Fibroblast of villous mesenchyme (primary cell): ENCODE measurements around the gene GRM4. TPM values are rescaled to one million over a fixed set of nuclear protein-coding genes. Genes with fewer than 3 reads are reported as not detected.
"Not testable (repeated sequence)": the region's sequence is repeated elsewhere in the genome, so short reads cannot be mapped to it uniquely, and the experiment has no call there.

Experiments used
- DNase-seq: peaks from one replicate; pipeline ENCODE4 v3.0.0-alpha.2; 2010; ENCODE audit warnings: low read depth
- H3K4me3 ChIP-seq: 2 replicates; pipeline ENCODE4 v1.5.1; 2011; ENCODE audit warnings: low read depth, mild to moderate bottlenecking, low read length
- total RNA-seq: library from RNA; depleted of rRNA; stranded (reverse); fragments of >200 nt; gene quantifications from 2 replicates; pipeline ENCODE4 v1.2.3, GENCODE V29; 2012
- TF ChIP-seq, protein P1 (sequence below): IDR thresholded peaks from 2 replicates; pipeline ENCODE4 v1.5.1; 2012; ENCODE audit warnings: low read depth, mild to moderate bottlenecking, low read length; ENCODE audit not compliant: insufficient read depth

Gene GRM4
- total RNA-seq, 1 donor: under 0.01 TPM

DNA sequence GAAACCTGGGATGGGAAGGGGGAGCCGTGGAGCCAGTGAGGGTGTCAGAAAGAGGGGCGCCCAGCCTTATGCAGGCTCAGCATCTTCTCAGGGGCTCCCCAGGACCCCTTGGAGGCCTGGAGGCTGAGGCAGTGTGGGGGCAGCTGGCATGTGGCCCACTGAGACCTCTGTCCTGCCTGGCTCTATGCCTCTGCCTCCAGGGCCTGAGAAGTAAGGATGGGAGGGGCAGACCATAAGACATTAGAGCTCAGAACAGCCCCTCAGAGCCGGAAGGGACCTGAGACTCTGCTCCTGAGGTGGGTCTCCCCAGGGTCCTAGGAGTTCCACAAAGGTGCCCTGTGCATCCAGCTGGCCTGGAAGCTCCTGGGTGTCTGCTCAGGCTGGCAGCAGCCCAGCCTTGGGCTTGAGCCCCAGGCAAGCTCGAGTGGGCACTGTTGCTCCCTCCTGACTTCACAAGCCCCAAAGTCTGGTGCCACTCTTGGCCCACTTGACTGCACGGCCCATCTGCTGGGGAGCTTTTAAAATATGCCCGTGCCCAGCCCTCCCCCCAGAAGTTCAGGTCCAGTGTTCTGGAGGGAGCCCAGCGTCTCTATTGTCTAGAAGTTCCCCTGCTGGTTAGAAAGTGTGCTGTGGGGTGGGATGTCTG lies 126.8 kb downstream of the GRM4 start:
- TF ChIP-seq, protein P1, sequence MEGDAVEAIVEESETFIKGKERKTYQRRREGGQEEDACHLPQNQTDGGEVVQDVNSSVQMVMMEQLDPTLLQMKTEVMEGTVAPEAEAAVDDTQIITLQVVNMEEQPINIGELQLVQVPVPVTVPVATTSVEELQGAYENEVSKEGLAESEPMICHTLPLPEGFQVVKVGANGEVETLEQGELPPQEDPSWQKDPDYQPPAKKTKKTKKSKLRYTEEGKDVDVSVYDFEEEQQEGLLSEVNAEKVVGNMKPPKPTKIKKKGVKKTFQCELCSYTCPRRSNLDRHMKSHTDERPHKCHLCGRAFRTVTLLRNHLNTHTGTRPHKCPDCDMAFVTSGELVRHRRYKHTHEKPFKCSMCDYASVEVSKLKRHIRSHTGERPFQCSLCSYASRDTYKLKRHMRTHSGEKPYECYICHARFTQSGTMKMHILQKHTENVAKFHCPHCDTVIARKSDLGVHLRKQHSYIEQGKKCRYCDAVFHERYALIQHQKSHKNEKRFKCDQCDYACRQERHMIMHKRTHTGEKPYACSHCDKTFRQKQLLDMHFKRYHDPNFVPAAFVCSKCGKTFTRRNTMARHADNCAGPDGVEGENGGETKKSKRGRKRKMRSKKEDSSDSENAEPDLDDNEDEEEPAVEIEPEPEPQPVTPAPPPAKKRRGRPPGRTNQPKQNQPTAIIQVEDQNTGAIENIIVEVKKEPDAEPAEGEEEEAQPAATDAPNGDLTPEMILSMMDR: no peak
- H3K4me3 ChIP-seq: no peak overlapping the region
- no peak for DNase-seq

DNA sequence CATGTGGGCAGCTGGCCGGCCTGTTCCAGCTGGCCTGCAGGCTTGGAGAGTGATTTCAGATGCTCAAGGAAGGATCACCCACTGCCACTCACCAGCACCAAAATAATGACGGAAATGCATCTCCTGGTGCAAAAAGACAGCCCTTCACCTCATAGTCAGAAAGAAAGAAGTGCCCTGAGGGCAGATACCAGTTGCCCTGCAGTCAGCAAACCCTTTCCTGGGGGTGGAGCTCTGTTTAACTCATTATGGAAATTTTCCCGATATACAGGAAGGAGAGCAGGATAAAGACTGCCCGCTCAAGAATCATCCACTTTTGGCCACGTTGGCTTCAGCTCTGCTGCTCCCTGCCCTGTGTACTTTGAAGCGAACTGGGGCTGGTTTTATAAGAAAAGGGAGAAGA lies 127.9 kb downstream of the GRM4 start:
- H3K4me3 ChIP-seq: no peak overlapping the region
- DNase-seq: no peak
- TF ChIP-seq, protein P1: no peak

DNA sequence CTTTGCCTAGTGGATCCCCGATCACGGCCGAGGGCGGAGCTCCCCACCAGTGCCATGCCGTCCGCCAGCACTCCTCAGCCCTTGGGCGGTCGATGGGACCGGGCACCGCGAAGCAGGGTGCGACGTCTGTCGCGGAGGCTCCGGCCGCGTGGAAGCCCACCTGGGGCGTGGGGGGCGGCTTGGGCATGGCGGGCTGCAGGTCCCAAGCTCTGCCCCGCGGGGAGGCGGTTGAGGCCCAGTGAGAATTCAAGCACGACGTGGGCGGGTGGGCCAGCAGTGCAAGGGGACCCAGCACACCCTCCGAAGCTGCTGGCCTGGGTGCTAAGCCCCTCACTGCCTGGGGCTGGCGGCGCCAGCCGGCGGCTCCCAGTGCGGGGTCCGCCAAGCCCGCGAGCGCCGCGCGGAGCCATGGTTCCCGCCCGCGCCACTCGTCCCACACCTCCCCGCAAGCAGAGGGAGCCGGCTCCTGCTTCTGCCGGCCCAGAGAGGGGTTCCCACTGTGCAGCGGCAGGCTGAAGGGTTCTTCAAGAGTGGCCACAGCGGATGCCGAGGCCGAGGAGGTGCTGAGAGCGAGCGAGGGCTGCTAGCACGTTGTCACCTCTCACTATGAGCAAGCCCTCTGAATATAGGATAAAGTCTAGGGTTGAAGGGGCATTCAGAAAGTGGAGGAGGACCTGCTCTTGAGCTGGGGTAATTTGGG lies 128.6 kb downstream of the GRM4 start:
- DNase-seq: no peak
- TF ChIP-seq, protein P1: no peak
- no peak overlapping the region for H3K4me3 ChIP-seq

DNA sequence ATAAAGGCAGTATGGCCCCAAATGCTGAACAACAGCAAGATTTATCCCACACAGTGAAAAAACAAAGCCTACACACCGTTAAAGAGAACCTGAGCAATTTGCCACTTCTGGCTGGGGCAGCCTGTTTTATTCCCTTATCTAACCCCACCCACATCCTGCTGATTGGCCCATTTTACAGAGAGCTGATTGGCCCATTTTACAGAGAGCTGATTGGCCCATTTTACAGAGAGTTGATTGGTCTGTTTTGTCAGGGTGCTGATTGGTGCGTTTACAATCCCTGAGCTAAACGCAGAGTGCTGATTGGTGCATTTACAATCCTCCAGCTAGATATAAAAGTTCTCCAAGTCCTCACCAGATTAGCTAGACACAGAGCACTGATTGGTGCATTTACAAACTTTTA lies 129.3 kb downstream of the GRM4 start:
- H3K4me3 ChIP-seq, DNase-seq: not testable (repeated sequence)

DNA sequence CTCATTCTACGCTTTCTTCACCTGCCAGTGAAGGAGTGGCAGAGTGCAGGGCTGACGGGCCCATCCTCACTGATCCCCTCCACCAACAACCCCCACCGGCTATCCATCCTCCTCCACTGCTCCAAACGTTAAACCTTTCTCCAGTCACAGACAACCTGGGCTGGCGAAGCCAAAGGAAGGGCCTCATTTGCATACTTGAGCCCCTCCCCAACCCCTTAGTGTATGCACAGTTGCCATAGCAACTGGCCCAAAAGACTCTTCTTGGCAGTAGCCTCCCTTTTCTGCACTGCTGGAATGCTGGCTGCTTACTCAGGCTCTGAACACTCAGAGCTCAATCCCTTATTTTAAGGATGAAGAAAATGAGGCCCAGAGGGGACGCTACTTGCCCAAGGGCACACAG lies 130.3 kb downstream of the GRM4 start:
- H3K4me3 ChIP-seq: no peak overlapping the region
- TF ChIP-seq, protein P1: no peak
- no peak for DNase-seq

DNA sequence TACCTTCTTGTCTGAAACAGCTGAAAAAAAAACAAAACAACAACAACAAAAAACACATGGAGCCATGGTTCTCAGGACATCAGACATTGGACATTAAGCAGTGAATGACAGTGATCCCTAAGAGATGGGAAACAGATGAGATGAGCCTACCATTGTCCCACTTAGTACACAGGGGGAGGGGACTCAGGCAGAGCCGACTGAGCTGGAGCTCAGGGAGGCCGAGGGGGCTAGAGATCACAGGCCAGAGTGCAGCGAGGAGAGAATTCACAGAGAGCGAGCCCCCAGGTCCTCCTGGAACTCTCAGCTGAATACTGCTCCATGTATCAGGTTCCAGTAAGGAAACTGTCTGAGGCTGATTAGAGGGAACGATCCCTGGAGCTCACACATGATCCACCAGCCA lies 134.6 kb downstream of the GRM4 start:
- H3K4me3 ChIP-seq: no peak overlapping the region
- TF ChIP-seq, protein P1: no peak
- DNase-seq: no peak

DNA sequence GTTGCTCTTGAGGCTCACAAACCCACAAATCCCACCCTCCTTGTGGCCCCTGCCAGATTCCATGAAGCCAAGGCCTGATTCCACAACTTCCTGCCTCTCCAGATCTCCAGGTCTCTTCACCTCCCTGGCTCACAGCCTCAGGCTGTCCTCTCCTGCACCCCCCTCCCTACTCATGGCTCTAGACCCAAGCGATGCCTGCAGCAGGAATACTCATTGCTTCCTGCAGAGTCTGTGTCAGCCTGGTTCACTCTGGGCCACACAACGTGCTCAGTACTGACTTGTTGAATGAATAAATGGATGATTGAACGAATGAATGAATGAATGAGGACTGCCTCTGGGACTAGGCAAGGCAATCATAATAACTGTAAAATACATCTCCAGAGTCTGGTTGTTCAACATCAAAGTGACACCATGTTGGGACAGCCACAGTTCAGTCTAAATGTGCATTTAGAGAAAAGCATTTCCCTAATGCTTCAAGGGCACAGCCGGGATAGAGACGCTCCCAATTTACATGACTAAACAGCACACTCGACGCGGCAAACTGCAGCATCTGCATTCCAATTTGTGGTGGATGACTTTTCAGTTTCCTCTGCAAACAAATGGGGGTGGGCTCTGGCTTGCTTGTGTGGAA lies 139.9 kb downstream of the GRM4 start:
- no peak overlapping the region for H3K4me3 ChIP-seq
- DNase-seq: no peak
- TF ChIP-seq, protein P1: no peak
